Activated naive CD4-positive, alpha-beta T cell treated with anti-CD3 and anti-CD28 coated beads, Interleukin-2, amount 10 ng/mL, durations not matched to agents 7 days and 5 days (primary cell): ENCODE measurements around the gene ENDOG.
"Not testable (repeated sequence)": the region's sequence is repeated elsewhere in the genome, so short reads cannot be mapped to it uniquely, and the experiment has no call there.

ENCODE experiments used
- CTCF ChIA-PET: fragments of 350-600 bp; sonication (Branson Sonifier 250); formaldehyde crosslinking; loops from one replicate; lab custom pipeline; 2021; ENCODE audit warnings: antibody characterized with exemption; lab: Charles Lee
- DNase-seq: peaks from one replicate; pipeline ENCODE4 v3.0.0-alpha.2; 2020
- H3K27ac Mint-ChIP-seq: one replicate; pipeline ENCODE4 v1.8.0; 2021; ENCODE audit warnings: mild to moderate bottlenecking, moderate library complexity, mixed read lengths
- H3K27me3 Mint-ChIP-seq: one replicate; pipeline ENCODE4 v1.8.0; 2021; ENCODE audit warnings: mild to moderate bottlenecking, mixed read lengths
- H3K36me3 Mint-ChIP-seq: one replicate; pipeline ENCODE4 v1.8.0; 2021; ENCODE audit warnings: mixed read lengths
- H3K4me1 Mint-ChIP-seq: one replicate; pipeline ENCODE4 v1.8.0; 2021; ENCODE audit warnings: mixed read lengths
- H3K4me3 Mint-ChIP-seq: one replicate; pipeline ENCODE4 v1.8.0; 2021; ENCODE audit warnings: mild to moderate bottlenecking, moderate library complexity, mixed read lengths
- H3K9me3 Mint-ChIP-seq: one replicate; pipeline ENCODE4 v1.8.0; 2021; ENCODE audit warnings: mixed read lengths

The ENDOG gene

GRCh38 chr9:128818099-128818838 lies at the start of gene ENDOG:
TSS of gene ENDOG (plus strand) at chr9:128818500. CDS start at chr9:128818685, 185 bp downstream.
- CTCF ChIA-PET: interaction anchor here (0.7 to 2.4 kb wide), 17 partner anchors 9 to 523 kb away, joined by 3 to 22 read pairs (median 4); partner anchors contain the start of gene SPOUT1
- peaks cover 1% of the 10 kb centered on the region for H3K9me3 Mint-ChIP-seq

GRCh38 chr9:128768606-128769005 lies 49.7 kb upstream of the ENDOG start:
- no peaks in the 10 kb centered on the region for H3K9me3 Mint-ChIP-seq
- H3K4me1 Mint-ChIP-seq: peaks cover 23% of the 10 kb centered on the region
- no peak overlapping the region for H3K27ac Mint-ChIP-seq
- no peaks in the 10 kb centered on the region for H3K27me3 Mint-ChIP-seq
- H3K36me3 Mint-ChIP-seq: peaks cover 3% of the 10 kb centered on the region
- H3K4me3 Mint-ChIP-seq: no peak overlapping the region
- no peak for DNase-seq
- CTCF ChIA-PET: no interaction called here

More at GRCh38 chr9:128818099-128818838, at the start of gene ENDOG:
- H3K27ac Mint-ChIP-seq: peak within 1 kb of the TSS; percentile 89
- peaks cover 9% of the 10 kb centered on the region for H3K36me3 Mint-ChIP-seq
- peak within 1 kb of the TSS; percentile 80 for H3K4me3 Mint-ChIP-seq
- peaks cover 7% of the 10 kb centered on the region for H3K27me3 Mint-ChIP-seq
- DNase-seq: peak; percentile 98
- peaks cover 29% of the 10 kb centered on the region for H3K4me1 Mint-ChIP-seq

GRCh38 chr9:128770286-128771030 lies 47.8 kb upstream of the ENDOG start:
- CTCF ChIA-PET: interaction anchor here (1.1 to 1.2 kb wide), 3 partner anchors 16 to 121 kb away, joined by 3 to 4 read pairs (median 3); partner anchors contain the start of genes ENDOG and TBC1D13
- Mint-ChIP-seq H3K9me3 (peaks cover 4% of the 10 kb centered on the region), H3K27me3 (peaks cover 6% of the 10 kb centered on the region), H3K4me3 (peak overlapping the region; percentile 89), H3K36me3 (peaks cover 3% of the 10 kb centered on the region), H3K4me1 (peaks cover 23% of the 10 kb centered on the region), H3K27ac (peak overlapping the region; percentile 98)
- DNase-seq: no peak

GRCh38 chr9:128771094-128771721 lies 47.1 kb upstream of the ENDOG start:
- Mint-ChIP-seq H3K4me1 (peaks cover 23% of the 10 kb centered on the region), H3K4me3 (peak overlapping the region; percentile 89), H3K9me3 (peaks cover 6% of the 10 kb centered on the region), H3K27me3 (peaks cover 10% of the 10 kb centered on the region), H3K27ac (peak overlapping the region; percentile 98), H3K36me3 (peaks cover 3% of the 10 kb centered on the region)
- CTCF ChIA-PET: interaction anchor here (1.1 to 1.2 kb wide), 3 partner anchors 16 to 122 kb away, joined by 3 to 4 read pairs (median 3); partner anchors contain the start of genes ENDOG and TBC1D13
- DNase-seq: no peak

- peak within 1 kb of the TSS; percentile 98 for H3K27ac Mint-ChIP-seq
- peak; percentile 95 for DNase-seq
- peaks cover 3% of the 10 kb centered on the region for H3K36me3 Mint-ChIP-seq
- H3K27me3 Mint-ChIP-seq: peaks cover 10% of the 10 kb centered on the region
- H3K4me1 Mint-ChIP-seq: peaks cover 23% of the 10 kb centered on the region
- H3K9me3 Mint-ChIP-seq: peaks cover 6% of the 10 kb centered on the region
- CTCF ChIA-PET: interaction anchor here (1.1 to 1.2 kb wide), 2 partner anchors 10 to 46 kb away, joined by 3 to 5 read pairs; partner anchors contain the start of gene ENDOG
- peak within 1 kb of the TSS; percentile 89 for H3K4me3 Mint-ChIP-seq
These were observed 46.4 kb upstream of the ENDOG start, which contains the start of gene ZER1 for GRCh38 chr9:128771745-128772519. TSS of gene ZER1 (minus strand) at chr9:128771927. CDS start at chr9:128755565, 16,362 bp downstream.

- Mint-ChIP-seq H3K9me3 (peaks cover 6% of the 10 kb centered on the region), H3K4me1 (peaks cover 23% of the 10 kb centered on the region), H3K36me3 (peaks cover 3% of the 10 kb centered on the region), H3K27ac (peak overlapping the region; percentile 75), H3K4me3 (peak overlapping the region; percentile 89), H3K27me3 (peaks cover 10% of the 10 kb centered on the region)
- CTCF ChIA-PET: interaction anchor here (1.2 kb wide), 1 partner anchor 9 kb away, joined by 5 read pairs; no protein-coding TSS in a partner anchor
- DNase-seq: no peak
These were observed 45.3 kb upstream of the ENDOG start for GRCh38 chr9:128773049-128773448.

GRCh38 chr9:128774804-128775203 lies 43.5 kb upstream of the ENDOG start:
- no peak for DNase-seq
- peaks cover 3% of the 10 kb centered on the region for H3K36me3 Mint-ChIP-seq
- CTCF ChIA-PET: interaction anchor here (1.1 kb wide), 1 partner anchor 43 kb away, joined by 3 read pairs; no protein-coding TSS in a partner anchor
- peaks cover 10% of the 10 kb centered on the region for H3K27me3 Mint-ChIP-seq
- peaks cover 19% of the 10 kb centered on the region for H3K4me1 Mint-ChIP-seq
- no peak overlapping the region for H3K27ac Mint-ChIP-seq
- peaks cover 6% of the 10 kb centered on the region for H3K9me3 Mint-ChIP-seq
- no peak overlapping the region for H3K4me3 Mint-ChIP-seq

- H3K27ac Mint-ChIP-seq, H3K9me3 Mint-ChIP-seq, H3K4me1 Mint-ChIP-seq, CTCF ChIA-PET, DNase-seq, H3K36me3 Mint-ChIP-seq, H3K4me3 Mint-ChIP-seq, H3K27me3 Mint-ChIP-seq: not testable (repeated sequence)
These were observed 38.2 kb upstream of the ENDOG start for GRCh38 chr9:128780093-128780492.

- H3K36me3 Mint-ChIP-seq: no peaks in the 10 kb centered on the region
- CTCF ChIA-PET: interaction anchor here (1.1 to 1.8 kb wide), 2 partner anchors 9 to 33 kb away, joined by 3 to 5 read pairs; no protein-coding TSS in a partner anchor
- H3K27me3 Mint-ChIP-seq: no peaks in the 10 kb centered on the region
- H3K4me1 Mint-ChIP-seq: peaks cover 3% of the 10 kb centered on the region
- no peak overlapping the region for H3K27ac Mint-ChIP-seq
- H3K4me3 Mint-ChIP-seq: no peak overlapping the region
- no peak for DNase-seq
- peaks cover 3% of the 10 kb centered on the region for H3K9me3 Mint-ChIP-seq
These were observed 36.9 kb upstream of the ENDOG start for GRCh38 chr9:128781187-128782070.

- H3K9me3 Mint-ChIP-seq: peaks cover 3% of the 10 kb centered on the region
- H3K4me3 Mint-ChIP-seq: no peak overlapping the region
- no peaks in the 10 kb centered on the region for H3K36me3 Mint-ChIP-seq
- peaks cover 3% of the 10 kb centered on the region for H3K27me3 Mint-ChIP-seq
- CTCF ChIA-PET: interaction anchor here (0.7 to 1.8 kb wide), 3 partner anchors 10 to 50 kb away, joined by 3 to 5 read pairs (median 3); no protein-coding TSS in a partner anchor
- H3K27ac Mint-ChIP-seq: no peak overlapping the region
- DNase-seq: no peak
- H3K4me1 Mint-ChIP-seq: peaks cover 7% of the 10 kb centered on the region
These were observed 35.6 kb upstream of the ENDOG start for GRCh38 chr9:128782669-128783068.

GRCh38 chr9:128785427-128785826 lies 32.9 kb upstream of the ENDOG start:
- no peak for DNase-seq
- Mint-ChIP-seq H3K36me3 (peaks cover 2% of the 10 kb centered on the region), H3K9me3 (peaks cover 3% of the 10 kb centered on the region), H3K27ac (no peak overlapping the region), H3K4me3 (no peak overlapping the region), H3K4me1 (peaks cover 22% of the 10 kb centered on the region), H3K27me3 (peaks cover 3% of the 10 kb centered on the region)
- CTCF ChIA-PET: interaction anchor here (1.1 kb wide), 1 partner anchor 32 kb away, joined by 3 read pairs; no protein-coding TSS in a partner anchor
